Hematopoietic multipotent progenitor cell treated with erythropoietin and hydrocortisone succinate and interleukin-3 and kit ligand, for 17 days (in vitro differentiated cells): Measurements from ENCODE around the gene SLC22A23.

ENCODE experiments used
- DNase-seq: peaks from one replicate; pipeline ENCODE4 v3.0.0-alpha.2; 2015; ENCODE audit warnings: low spot score

SLC22A23 gene

DNA sequence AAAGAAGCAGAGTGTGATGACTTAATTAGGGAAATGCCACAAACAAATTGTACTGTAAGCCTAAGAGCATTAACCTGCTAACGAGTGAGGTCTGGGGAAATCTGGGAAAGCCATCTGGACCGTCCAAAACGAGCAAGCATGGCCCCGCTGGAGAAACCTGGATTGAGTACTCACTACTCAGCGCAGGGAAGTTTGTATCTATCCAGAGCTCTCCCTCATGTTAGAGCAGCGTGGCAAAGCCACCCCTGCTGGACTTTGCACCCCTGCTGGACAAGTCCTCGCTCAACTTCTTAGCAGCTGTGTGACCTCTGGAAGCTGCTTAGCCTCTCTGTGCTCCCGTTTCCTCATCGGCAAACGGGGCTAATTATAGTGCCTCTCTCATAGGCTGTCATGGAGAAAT, 160.8 kb downstream of the SLC22A23 start:
- no peak for DNase-seq

DNA sequence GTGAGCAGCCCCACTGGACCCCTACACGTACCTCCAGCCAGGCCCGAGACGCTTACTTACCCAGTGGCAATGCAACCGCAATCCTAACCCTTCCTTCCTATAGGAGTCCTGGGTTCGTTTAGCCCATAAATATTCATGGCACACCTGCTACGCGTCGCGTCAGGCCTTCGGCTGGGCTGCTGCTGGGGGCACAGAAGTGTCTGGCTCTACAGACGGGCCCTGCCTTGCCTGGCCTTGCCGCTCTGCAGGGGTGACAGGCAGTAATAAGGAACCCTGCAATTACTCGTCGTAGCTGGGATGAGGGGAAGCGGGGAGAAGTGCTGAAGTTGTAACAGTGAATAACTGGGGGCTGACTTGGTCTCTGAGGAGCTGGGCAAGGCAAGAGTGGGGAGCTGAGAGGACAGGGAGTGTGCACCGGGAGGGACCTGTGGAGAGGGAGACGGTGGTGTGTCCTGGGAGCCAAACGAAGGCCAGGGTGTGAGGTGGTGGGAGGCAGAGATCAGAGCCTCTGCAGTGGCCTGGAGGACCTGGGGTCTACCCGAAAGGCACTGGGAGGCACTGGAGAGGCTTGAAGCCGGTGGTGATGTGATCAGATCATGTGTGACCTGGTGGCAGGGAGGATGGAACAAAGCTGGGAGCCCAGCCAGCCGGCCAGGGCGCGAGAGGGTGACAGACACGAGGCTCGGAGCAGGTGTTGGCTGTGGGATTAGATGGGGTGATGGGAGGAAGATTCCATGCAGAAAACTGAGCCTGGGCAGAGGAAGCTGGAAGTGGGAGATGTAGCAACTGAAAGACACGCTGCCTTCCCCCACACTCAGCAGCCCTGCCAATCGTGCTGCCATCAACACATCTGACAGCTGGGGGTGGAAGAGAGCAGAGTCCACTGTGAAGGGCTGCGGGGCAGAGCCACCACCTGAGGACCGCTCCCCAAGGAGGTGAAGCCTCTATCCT, 161.7 kb downstream of the SLC22A23 start:
- DNase-seq = no peak

- DNase-seq = no peak
Observed at GRCh38 chr6:3294396-3294795, 162.5 kb downstream of the SLC22A23 start.

DNA sequence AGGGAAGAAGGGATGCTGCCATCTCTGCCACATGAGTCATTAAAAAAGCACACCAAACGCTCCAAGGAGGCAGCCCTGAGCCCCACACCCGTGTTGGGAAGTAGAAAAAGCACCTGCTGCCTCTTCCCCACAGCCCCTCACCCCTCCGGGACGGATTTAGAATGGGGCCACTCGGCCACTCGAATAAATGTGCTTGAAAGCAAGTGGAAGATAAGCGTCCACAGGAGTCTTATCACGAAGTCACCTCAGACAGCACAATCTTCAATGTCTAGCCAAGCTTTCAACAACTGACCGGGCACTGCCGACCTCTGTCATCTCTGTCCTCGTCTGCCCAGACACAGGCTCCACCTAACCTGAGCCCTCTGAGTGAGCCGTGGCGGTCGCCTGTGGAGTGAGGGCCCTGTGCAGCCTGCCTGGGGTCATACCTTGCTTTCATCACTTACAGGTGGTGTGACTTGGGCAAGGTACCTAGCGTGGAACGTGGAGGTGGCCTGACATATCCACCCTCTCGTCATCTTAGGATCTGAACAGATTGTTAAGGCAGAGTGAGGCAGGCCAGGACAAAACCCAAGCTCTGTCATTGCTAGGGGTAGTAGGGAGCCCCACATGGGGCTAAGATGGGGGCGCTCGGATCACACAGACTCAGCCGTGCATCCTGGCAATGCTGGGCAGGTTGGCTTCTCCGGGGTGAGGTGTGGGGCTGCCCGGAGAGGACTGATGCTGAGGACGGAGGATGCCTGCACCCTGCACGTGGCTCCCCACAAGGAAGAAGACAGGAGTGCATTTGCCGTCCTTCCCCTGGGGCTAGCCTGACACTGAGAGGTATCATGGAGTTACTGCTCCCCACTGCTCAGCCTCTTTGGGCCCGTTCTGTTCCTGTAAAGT, 163.3 kb downstream of the SLC22A23 start:
- DNase-seq = no peak

DNA sequence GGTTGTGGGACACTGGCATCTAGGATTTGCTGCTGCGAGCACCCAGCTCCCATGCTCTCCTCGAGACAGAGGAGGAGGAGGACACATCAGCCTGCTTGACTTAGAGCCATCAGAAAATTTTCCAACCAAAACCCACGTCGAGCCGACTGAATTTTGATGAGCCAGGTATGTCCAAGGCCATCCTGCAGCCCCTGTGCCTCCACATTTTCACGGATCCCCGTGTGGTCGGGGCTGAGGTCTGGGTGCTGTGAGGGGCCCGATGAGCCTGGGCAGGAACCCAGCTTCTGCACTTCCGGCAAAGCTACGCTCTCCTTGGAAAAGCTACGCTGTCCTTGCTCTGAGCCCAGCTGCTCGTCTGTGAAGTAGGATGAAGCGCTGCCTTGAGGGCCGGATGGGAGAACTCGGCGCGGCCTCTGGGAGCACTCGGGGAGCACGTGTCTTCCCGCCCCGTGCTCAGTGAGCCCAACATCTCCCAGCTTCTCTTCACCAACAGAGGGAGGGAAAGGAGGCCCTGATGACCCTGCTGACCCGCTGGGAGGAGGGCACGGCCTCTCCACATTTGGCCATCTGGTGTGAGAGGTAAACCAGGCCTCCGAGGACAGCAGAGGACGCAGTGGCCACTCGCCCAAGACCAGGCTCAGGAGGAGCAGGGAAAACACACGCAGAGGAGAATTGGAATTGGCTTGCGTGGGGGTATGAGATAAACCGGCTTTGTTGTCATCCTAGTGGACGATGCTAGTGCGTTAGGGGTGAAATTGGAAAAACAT, 164.2 kb downstream of the SLC22A23 start:
- no peak for DNase-seq

GRCh38 chr6:3291987-3292386, 164.9 kb downstream of the SLC22A23 start:
- DNase-seq = peak; percentile 54

DNA sequence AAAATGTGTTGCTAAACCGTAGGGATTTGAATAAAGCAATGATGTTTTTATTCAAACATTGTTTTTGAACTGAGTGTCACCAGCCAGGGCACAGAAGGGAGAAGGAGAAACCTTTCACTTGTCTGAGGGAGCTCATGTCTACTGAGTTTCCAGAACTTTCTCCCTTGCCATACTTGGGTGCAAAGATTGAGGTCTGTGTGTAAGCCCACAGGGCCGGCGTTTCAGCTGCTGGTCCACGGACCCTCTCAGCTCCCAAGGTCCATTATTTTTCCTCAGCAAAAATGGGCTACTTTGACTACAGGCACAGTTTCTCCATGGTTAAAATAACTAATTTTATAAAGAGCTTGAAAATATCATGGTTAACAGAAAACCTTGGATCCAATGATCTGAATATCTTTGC, 165.5 kb downstream of the SLC22A23 start:
- no peak for DNase-seq

DNA sequence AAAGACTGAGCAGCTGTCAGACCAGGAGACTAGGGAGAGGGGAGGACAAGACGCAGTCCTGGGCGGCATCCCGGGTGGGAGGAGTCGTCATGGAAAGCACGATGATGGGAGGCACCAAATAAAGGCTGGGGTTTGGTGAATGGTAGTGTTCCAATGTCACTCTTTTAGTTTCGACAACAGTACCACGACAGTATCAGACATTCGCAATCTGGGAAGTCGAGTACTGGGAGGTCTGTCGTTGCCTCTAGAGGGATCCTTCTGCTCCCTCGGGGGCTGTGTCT, 166.0 kb downstream of the SLC22A23 start:
- no peak for DNase-seq

DNA sequence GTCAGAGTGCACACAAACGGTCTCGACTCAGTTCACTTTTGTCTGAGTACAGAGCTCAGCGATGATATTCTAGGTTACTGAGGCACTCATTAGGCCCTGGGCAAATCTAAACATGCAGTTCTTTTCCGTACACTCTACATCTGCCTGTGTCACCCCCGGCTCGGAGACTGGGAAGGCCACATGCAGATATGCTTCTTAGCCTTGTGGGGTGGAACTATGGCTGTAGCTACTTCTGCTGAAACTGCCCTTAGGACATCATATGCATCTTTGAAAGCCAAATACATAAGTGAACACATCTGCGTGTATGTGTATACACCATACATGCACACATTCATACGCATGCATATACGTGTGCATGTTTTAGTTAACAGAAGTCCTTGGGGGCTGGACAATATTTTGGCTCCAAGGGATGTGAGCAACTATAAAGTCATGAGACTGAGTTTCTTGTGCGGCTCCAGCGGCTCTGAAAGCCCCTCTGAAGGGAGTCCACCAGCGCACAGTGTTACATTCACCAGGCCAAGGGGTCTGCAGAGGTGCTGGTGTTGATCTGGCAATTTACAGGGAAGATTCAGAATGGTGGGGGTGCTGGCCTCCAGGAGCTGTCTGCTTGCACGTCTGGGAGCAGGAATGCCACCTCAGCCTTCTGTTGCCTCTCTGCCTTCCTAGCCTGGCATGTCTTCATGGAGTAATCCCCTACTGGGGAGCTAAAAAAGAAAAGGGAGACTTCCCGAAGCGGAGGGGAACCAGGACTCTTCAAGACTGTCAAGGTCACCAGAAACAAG, 166.5 kb downstream of the SLC22A23 start:
- DNase-seq = no peak

DNA sequence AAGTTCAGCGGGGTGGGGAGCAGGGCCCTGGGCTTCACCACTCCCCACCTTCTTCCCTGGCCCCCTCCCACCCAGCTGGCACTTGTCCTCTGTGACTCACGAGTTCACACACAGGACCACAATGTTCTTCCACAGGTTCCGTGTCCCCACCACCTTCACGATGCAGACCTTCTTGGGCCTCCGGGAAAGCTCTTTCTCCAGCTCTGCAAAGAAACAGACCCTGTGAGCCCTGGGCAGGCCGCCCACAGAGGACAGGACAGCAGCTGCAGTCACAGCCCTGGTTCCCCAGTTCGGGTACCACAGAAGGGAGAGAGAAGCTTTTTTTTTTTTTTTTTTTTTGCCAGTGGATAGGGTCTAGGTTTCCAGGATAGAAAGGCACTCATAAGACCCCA, 167.2 kb downstream of the SLC22A23 start:
- DNase-seq = no peak

DNA sequence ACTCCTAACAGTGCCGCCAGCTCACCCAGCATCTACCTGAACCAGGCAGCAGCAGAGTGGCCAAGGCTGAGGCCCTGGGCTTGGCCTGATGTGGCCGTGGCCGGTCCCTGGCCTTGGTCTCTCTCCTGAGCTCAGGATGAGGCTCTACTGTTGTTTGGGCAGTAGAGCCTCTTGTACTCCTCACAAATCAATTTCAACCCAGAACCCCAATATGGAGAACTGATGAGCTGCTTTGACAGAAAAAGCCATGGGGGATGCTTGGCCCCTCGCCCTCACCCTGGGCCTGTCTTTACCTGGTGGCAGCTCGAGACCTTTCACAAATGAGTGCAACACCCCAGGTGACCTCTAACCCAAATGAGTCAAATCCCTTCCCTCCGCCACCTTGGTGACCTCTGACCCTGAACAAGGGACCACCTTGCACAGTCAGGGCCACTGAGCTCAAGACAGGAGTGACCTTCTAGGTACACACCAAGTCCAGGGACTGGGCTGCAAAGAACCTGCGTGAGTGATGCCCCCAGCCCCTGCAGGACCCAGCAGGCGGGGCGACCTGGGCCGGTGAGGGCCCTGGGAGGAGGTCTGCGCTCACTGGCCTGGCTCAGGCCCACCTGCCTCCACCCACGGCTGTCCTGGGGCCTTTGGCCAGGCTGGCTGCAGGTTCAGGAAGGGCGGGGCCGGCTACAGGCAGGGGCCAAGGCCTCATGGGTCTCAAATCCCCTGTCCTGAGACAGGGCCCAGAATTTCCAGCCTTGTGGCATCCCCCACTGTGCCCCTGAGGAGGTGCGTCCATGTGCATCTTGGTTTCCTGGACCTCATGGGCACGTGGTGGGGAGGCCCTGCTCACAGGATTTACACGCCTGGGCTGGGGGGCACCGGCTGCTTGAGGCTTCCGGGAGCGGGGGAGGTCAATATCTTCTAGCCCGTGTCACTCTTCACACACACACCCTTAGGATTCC, 167.9 kb downstream of the SLC22A23 start:
- DNase-seq = no peak

DNA sequence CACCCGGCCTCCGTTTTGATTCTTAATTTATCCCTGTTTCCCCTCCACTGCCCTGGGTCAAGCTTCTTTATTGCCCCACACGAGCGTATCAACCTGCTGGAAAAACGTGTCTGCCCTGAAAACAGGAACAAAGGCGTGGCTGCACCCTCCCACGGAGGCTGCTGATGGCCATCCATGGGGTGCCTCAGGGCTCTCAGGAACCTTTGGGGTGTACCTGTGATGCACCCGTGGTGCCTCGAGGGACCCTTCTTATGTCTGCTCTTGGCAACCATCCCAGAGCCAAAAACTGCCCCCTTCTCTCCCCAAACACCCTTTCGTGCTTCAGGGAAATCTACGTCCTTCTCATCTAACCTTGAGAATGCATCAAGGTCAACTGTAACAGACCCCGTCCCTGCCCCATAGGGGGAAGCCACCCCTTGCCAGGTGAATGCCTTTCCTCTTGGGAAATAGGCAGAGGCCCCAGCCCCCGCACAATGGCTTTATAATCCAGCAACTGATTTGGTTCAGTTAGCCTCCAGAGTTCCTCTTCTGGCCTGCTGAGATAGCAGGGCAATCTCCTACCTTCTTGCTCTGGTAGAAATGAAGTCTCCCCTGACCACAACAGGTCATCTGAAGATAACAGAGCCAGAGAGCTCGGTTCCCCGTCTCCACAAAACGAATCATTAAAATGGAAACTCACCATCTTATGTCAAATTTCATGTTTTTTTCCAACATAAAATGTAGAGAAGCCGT, 168.7 kb downstream of the SLC22A23 start:
- DNase-seq = peak; percentile 20

DNA sequence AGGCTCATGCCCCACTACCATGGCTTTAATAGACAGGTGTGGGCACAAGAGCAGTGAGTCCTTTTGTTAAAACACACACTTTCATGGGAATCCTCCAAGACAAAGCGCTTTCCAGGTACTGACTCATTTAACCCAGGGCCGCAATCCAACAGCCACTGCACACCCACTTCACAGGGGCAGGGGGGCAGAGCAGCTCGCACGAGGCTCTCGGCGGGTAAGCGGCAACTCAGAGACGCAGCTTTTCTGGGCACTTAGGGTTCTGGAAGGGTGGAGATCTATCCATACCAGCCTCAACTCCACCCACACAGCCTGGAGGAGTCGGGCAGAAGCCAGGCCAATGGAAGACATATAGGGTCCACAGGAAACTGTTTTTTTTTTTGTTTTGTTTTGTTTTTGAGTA, 169.5 kb downstream of the SLC22A23 start:
- no peak for DNase-seq

DNA sequence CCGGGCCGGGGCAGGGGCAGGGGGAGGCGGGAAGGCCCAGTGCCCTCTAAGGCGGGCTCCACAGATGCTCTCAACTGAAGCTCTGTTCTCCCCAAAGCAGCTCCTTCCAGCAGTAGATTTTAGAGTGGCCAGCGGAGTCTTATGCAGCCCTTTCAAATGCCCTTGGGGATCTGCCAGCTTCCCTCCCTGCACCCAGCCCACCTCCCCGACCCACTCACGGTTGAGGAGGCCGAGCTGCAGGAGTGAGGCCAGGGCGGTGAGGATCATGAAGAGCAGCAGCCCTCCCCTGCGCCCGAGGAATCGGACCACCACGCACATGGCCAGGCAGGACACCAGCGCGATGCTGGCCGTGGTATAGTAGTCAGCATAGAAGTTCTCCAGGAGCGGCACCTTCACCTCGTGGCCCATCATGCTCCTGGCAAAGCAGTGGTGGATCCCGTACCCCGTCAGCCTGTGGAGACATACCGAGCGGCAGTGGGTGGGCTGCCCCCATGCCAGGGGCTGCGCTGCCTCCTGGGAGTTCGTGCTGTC, 170.1 kb downstream of the SLC22A23 start:
- no peak for DNase-seq

DNA sequence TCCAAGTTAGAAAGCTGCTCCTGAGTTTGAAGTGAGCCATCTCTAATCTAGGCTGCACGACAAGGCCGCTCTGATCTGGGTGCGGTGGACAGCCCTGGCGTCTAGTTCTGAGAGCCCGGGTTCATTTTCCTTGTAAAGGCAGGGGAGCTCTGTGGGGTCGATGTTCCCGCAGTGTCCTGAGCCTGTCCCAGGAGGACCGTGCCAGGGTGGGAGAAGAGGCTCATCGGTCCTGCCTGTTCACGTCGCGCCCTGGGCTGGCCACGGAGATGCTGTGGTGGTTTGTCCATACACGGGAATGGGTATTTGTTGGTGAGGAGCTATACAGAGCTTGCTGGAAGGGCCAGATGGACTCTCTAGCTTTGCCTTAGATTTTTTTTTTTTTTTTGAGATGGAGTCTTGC, 171.1 kb downstream of the SLC22A23 start:
- DNase-seq = no peak

DNA sequence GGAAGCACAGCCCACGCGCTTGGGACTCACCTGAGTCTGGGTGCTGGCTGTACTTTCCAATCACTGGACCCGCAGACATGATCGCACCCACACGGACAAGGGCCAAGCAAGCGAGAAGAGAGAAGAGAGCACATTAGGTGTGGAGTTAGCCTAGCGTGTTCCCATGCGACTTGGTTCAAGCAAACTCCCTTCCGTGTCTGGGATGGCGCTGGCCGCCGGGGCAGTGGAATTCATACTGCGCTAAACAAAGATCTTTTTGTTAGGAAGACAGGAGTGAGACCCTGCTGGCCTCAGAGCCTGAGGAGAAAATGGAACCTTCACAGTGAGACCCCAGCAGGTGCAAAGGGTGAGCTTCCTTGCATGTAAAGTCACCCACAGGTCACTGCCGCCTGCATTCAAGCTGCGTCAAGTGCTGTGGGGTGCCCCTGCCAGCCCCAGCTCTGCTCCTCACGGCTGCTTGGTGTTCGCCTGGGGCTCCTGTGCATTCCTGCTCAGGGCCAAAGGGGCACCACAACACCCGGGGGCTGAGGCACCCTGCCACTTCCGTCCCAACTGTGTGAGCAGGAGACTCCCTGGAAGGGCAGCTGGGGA, 171.7 kb downstream of the SLC22A23 start:
- DNase-seq = no peak

GRCh38 chr6:3284436-3284876, 172.4 kb downstream of the SLC22A23 start:
- no peak for DNase-seq

GRCh38 chr6:3283641-3284435, 173.0 kb downstream of the SLC22A23 start:
- no peak for DNase-seq
